GM19467 (cell line): Measurements from ENCODE around the gene TRIM41.
A peak's percentile ranks its signal among the peaks of the same experiment; 100 is the strongest.
"Not testable (repeated sequence)": the region's sequence is repeated elsewhere in the genome, so short reads cannot be mapped to it uniquely, and the experiment has no call there.

ENCODE experiments used
- ATAC-seq: cut with Tn5 transposase; IDR thresholded peaks from one replicate; pipeline ENCODE4 v1.9.1; 2021; ENCODE audit warnings: mild to moderate bottlenecking, moderate library complexity; ENCODE audit not compliant: unreplicated experiment

The TRIM41 gene

DNA sequence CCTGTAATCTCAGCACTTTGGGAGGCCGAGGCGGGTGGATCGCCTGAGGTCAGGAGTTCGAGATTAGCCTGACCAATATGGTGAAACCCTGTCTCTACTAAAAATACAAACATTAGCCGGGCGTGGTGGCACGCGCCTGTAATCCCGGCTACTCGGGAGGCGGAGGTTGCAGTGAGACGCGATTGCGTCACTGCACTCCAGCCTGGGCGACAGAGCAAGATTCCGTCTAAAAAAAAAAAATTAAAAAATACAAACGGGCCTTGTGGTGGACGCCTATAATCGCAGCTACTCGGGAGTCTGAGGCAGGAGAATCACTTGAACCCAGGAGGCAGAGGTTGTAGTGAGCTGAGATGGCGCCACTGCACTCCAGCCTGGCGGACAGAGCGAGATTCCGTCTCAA lies 14.1 kb upstream of the TRIM41 start:
- ATAC-seq = not testable (repeated sequence)

DNA sequence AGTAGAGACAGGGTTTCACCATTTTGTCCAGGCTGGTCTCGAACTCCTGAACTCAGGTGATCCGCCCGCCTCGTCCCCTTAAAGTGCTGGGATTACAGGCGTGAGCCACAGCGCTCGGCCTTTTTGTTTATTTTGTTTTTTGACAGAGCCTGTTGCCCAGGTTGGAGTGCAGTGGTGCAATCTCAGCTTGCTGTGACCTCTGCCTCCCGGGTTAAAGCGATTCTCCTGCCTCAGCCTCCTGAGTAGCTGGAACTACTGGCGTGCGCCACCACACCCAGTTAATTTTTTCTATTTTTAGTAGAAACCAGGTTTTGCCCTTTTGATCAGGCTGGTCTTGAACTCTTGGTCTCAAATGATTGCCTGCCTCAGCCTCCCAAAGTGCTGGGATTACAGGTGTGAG lies 12.9 kb upstream of the TRIM41 start:
- not testable (repeated sequence) for ATAC-seq

DNA sequence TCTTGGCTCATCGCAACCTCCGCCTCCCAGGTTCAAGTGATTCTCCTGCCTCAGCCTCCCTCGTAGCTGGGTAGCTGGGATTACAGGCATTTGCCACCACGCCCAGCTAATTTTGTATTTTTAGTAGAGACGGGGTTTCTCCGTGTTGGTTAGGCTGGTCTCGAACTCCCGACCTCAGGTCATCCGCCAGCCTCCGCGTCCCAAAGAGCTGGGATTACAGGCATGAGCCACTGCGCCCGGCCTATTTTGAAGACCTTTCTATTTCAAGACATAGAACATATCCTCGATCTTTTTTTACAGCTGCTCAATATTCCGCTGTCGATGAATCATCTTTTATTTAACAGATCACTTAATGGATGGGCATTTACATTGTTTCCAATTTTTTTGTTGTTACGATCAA lies 12.4 kb upstream of the TRIM41 start:
- not testable (repeated sequence) for ATAC-seq

DNA sequence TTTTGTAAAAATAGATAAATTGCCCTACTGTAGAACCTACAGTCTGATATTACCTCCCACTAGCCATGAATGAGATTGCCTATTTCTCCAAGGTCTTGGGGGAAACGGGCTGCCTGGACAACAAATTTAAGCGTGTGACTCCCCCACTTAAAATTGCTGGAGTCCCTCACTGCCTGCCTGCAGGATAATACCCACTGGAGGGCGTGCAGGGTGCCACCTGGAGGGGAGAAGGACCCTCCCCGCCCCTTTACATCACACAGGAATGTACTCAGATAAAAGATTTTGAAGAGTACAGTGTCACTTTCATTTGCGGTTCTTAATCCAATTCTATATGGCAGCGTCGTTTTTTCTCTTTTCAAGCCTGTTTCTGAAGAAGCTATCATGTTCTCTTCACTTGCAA lies 11.9 kb upstream of the TRIM41 start:
- ATAC-seq = no peak

DNA sequence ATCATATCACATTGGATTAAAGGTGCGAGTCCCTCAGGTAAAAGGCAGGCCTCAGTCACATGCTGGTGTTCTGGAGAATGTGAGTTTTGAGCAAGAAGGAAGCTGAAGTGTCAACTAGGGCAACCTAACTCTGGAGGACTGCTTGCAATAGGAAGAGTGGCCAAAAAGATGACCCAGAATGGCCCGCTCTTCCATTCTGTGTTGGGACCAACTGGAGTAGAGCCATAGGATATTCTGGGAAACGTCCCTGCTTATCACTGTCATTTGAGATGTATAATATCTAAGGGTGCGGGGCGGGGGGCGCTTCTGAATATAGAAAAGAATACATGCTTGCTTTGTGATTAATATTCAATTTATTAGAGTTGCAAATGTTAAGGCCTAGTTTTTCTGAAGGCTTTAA lies 11.0 kb upstream of the TRIM41 start:
- no peak for ATAC-seq

DNA sequence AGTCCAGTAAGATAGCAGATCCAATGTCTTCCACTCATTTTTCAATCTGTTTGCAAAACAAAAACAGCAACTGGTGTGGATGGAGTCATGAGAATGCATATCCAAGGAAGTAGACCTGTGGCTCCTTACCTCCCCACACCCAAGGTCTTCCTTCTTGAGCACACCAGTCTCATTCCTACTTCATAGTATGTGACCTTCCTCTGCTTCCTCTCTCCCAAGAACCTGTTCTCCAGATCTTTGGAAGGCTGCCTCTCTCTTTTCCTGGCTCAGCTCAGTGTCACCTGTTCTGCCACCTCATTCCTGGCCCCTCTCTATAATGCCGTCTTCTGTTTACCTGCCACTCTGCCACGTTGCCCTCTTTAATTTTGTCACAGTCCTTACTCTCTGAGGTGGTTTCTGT lies 10.1 kb upstream of the TRIM41 start:
- no peak for ATAC-seq

DNA sequence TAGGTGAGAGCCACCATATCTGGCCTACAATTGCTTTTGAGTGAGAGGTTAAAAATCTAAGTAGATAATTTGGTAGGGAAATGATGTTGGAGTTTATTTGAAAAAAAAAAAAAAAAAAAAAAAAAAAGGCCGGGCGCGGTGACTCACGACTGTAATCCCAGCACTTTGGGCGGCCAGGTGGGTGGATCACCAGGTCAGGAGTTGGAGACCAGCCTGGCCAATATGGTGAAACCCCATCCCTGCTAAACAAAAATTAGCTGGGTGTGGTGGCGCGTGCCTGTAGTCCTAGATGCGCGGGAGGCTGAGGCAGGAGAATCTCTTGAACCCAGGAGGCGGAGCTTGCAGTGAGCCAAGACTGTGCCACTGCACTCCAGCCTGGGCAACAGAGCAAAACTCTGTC lies 8.8 kb upstream of the TRIM41 start:
- not testable (repeated sequence) for ATAC-seq

DNA sequence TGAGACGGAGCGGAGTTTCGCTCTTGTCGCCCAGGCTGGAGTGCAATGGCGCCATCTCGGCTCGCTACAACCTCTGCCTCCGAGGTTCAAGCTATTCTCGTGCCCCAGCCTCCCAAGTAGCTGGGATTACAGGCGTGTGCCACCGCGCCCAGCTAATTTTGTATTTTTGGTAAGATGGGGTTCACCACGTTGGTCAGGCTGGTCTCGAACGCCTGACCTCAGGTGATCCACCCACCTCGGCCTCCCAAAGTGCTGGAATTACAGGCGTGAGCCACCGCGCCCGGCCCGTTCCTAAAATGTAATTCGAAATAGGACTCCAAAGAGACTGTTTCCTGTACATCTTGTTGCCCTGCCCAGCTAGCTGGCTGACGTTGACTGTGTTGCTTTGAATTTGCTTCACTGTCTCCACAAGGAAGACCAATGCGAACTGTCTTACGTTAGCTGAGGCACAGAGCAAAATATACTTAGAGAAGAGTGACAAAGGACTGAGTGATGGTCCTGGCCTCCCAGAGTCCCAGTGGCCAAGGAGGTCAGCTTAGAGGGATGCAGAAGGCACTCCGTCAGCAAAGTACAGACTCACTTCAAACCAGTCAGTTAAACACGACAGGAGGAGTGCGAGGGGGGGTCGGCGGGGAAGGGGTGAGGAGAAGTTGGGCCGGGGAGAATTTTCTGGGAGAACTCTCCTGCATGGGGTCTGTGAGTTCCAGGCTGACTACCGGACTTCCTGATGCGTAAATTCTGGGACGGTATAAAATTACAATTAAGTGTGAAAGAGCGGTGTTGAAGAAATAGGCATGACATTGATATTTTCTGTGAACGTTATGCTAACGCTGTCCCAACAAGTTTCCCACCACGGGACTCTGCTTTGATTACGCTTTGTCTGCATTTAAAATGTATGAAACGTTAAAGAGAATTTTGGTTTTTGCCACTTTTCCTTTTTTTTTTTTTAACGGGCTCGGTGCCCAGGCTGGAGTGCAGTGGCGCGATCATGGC lies 6.8 kb upstream of the TRIM41 start:
- no peak for ATAC-seq

DNA sequence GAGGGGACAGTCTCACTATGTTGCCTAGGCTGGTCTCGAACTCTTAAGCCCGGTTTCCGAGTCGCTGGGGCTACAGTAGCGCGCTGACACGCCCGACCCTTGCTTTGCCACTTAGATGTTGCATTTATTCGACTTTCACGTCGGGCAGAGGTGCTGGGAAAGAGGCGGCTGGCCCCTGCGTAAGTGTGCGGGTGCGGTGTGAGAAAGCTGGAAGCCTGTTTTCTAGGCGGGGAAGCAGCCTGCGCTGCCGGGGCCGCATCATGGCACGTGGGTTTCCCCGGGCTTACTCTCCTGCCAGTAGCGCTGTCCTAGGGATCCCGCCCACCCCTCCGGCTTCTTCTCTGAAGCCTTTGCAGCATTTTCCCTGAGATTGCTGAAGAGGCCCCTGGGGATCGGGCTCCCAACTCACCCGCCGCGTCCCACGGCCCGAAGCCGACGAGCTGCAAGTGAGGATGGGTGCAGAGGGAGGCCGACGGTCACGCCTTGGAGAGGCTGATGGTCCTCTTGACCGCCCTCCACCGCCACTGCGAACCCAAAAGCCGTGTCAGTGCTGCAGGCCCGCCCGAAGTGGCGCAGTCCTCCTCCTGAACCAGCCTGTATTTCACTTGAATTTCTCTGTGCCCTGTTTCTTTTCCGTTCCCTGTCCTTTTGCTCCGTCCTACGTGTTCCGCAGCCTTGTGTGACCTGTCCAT lies 5.8 kb upstream of the TRIM41 start:
- ATAC-seq = peak; percentile 13

DNA sequence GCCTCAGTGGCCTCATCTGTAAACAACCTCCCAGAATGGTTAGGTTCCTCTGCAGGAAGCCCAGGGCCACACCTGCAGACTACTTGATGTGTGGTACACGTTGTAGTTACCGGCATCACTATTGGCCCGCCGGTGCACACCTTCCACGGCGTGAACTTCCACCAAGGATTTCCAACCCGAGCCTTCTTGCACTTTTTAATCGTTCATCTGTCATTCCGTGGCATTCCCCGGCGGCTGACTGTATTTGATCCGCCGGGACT lies 5.3 kb upstream of the TRIM41 start:
- ATAC-seq = peak; percentile 14

DNA sequence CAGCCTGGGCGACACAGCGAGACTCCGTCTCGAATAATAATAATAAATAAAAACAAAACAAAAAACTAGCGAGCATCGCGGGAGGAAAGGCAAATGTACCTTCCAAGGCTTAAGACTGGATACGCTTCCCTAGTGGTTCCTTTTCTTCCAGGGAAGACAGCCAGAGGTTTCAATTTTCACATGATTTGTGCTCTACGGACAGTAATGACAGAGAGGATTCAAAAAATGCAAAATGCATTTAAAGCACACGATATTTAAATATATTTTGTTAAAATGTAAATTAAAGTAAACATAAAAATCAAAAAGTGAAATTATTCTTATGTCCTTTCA lies 4.3 kb upstream of the TRIM41 start:
- ATAC-seq = no peak

DNA sequence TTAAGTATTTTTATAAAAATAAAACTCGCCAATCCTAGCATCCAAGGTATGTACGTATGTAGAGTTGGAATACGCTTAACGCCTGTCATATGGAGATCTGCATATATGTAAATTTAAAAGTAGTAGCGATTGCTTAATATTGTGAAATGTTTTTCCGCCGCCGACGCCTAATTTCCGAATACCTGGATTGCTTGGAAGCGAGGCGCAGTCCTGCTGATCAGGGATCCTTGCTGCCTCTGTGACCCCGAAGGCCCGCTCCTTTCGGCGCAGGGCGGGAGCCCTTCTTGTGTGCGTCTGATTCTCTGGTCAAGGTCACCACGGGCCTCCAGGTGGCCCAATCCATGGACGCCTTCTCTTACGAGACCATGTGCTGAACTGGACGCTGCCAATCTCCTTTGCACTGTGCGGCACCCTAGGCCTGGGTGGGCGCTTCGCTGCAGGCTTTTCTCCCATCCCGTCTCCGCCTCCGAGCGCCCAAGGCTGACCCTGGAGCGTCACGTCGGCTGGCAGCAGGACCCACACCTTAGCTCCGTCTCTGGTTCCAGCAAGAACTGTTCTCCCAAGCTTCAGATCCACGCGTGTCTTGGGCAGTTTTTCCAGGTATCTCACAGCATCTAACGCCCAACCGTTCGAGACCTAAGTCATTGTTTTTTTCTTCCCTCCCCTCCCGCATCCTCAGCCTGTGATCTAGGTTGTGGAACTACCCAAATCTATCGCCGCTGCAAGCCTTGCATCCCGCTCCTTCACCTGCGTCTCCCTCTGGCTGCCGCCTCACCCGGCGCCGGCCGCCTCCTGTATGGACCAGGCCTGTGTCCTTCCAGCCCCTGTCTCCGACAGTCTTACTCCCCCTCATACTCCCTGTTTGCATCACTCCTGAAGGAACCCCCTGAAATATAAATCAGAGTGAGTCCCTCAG lies 3.6 kb upstream of the TRIM41 start:
- ATAC-seq = no peak

DNA sequence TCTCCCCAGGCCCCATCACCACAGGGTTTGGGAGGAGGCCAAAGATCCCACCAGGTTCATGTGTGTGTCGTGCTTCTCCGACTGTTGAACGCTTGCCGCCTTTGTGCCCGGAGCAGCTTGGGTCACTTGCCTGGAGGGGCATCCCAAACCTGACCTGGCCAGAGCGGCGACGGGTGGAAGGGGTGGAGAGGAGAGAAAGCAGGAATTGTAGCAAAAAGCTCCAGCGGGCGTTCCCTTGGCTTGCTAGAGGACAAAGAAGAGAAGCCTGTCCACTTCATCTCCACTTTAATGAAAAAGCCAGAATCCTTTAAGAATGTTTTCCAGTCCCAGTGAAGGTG lies 2.9 kb upstream of the TRIM41 start:
- ATAC-seq = no peak

DNA sequence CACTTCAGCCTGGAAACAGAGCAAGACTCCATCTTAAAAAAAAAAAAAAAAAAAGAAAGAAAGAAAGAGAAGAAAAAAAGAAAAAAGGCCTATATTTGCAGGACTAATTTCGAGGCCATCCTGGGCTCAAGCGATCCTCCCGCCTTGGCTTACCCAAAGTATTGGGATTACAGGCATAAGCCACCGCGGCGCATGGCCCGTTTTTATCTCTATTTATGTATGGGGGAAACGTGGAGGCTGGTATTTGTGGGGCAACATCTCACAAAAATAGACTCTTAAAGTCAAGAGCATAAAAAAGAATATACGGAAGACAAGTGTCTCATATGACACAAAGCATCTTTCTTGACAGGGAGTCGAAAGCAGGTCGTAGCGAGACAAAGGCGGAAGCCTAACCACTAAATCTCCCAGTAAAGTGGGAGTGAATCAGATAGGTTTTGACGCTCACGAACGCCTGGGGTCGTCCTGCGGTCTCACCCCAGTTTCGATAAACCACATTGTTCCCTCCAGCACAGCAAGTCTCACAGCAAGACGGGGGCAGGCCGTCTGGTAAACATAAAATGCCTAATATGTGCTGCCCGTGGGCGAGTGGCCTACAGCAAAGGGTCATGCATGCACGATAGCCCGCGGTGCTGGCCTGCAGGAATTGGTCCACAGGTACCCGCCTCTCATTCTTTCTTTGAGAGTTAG lies 1.8 kb upstream of the TRIM41 start:
- no peak for ATAC-seq

DNA sequence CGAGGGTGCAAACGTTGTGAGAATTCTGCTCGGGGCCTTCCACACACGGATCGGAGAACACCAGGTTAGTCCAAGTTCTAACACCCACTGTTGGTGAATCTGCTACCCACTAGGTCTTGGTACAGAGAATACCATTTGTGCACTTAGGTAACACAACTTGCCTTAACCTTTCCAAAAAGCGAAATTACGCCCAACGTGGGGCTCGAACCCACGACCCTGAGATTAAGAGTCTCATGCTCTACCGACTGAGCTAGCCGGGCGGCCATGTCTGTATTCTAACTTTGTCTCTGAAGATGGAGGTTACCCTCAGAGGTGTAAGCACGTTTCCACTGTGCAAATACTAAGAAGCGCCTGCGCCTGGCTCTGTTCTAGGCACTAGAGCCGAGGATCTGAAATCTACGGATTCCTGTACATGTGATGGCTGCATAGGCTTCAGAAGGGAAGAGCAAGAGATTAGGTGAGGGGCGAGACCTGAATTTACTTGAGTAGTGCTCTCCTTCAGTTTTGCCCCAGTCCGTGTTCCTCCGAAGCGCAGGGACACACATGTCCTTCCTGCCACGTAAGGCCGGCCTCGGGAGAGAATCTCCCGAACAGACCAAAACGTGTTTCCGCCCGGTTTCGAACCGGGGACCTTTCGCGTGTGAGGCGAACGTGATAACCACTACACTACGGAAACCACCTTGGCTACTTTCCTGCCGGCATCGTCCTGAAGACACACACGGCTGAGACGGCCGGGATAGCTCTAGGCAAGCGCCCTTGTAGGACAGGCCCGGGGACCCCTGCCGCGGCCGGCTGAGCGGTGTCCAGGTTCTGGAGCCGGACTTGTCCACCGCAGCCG lies 1.1 kb upstream of the TRIM41 start:
- peak; percentile 23 for ATAC-seq

DNA sequence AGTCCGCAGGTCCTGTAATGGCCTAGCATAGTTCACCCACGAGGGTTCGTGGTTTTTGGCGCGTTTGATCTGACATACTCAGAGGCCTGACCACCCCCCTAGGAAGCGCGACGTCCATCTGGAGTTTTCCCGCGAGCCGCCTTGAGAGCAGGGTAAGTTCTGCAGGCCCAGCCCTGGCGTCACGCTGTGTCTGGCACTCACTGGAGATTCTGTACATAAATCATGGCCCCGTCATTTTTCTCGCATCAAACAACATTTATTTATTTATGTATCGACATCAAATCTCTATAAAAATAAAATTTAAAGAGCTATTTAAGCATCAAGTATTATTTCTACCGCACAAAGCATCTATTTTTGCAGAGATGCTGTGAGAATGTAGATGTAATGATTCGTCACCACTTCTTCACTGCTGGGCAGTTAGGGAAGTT lies 437 bp upstream of the TRIM41 start:
- no peak for ATAC-seq

DNA sequence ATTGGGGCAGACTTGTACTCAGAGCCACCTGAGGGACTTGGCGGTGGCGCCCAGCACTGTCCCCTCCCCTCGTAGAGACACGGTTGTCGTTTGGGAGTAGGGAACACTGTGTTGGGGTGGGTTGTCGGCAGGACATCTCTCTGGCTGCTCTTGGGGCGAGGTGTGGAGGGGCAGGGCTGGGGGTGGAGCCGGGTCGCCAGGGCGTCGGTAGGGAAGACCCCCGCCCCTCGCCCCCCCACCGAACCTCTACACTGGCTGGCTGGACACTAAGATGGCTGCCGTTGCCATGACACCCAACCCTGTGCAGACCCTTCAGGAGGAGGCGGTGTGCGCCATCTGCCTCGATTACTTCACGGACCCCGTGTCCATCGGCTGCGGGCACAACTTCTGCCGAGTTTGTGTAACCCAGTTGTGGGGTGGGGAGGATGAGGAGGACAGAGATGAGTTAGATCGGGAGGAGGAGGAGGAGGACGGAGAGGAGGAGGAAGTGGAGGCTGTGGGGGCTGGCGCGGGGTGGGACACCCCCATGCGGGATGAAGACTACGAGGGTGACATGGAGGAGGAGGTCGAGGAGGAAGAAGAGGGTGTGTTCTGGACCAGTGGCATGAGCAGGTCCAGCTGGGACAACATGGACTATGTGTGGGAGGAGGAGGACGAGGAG lies 778 bp downstream of the TRIM41 start:
- peak; percentile 0 for ATAC-seq

DNA sequence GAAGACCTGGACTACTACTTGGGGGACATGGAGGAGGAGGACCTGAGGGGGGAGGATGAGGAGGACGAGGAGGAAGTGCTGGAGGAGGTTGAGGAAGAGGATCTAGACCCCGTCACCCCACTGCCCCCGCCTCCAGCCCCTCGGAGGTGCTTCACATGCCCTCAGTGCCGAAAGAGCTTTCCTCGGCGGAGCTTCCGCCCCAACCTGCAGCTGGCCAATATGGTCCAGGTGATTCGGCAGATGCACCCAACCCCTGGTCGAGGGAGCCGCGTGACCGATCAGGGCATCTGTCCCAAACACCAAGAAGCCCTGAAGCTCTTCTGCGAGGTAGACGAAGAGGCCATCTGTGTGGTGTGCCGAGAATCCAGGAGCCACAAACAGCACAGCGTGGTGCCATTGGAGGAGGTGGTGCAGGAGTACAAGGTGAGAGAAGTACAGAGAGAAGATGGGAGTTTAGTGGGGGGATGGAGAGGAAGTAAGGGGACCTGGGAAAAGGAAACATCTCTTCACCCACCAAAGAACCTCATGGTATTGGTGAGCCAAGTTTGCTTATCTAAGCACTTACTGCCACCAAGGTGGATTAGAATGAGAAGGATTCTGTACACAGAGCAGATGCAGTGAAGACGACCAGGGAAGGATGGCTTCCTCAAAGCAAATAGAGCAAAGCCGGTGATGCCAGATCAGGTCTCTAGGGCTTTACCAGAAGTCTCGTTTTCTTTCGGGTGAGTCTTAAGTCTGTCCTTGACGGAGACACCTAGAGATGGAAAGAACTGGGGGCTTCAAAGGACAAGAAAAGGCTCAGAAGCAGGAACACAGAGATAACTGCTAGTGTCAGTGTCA lies 1.5 kb downstream of the TRIM41 start:
- ATAC-seq = no peak

DNA sequence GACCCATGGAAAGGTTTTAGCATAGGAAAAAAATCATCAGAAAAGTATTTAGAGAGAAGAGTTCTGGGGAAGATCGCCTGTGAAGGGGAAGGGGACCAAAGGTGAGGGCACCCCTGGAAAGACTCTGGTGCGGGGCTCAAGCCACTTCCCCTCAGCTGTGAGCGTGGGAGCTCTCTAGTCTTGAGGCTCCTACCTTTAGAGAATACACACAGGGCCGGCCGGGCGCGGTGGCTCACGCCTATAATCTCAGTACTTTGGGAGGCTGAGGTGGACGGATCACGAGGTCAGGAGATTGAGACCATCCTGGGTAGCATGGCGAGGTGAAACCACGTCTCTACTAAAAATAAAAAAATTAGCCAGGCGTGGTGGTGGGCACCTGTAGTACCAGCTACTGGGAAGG lies 6.9 kb downstream of the TRIM41 start:
- no peak for ATAC-seq
